Non-pigmented ciliary epithelial cell (primary cell): ENCODE data around the gene ABCC10.
"Not testable (repeated sequence)": the region's sequence is repeated elsewhere in the genome, so short reads cannot be mapped to it uniquely, and the experiment has no call there.

Experiments
- DNase-seq: peaks from one replicate; pipeline ENCODE4 v3.0.0-alpha.2; 2010; ENCODE audit warnings: low read depth

Gene ABCC10

DNA sequence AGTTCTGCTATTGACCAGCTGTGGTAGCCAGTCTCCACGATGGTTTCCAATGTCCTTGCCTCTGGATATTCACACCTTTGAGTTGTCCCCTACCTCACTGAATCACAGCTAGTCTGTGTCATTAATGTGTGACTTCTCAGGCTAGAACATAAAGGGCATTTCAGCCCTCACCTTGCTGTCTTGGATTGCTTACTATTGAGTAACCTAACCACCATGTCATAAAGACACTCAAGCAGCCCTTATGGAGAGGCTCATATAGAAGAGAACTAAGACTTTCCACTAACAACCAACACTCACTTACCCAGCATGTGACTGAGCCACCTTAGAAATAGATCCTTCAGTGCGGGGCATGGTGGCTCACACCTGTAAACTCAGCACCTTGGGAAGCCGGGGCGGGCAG lies 19.1 kb upstream of the ABCC10 start:
- DNase-seq = no peak

DNA sequence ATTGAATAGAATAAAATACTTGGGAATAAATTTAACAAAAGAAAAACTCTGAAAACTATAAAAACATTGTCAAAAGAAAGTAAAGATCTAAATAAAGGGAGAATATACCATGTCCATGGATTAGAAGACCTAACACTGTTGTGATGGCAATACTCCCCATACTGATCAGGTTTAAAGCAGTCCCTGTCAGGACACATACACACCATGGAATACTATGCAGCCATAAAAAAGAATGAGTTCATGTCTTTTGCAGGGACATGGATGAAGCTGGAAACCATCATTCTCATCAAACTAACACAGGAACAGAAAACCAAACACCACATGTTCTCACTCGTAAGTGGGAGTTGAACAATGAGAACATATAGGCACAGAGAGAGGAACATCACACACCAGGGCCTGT lies 16.6 kb upstream of the ABCC10 start:
- not testable (repeated sequence) for DNase-seq

DNA sequence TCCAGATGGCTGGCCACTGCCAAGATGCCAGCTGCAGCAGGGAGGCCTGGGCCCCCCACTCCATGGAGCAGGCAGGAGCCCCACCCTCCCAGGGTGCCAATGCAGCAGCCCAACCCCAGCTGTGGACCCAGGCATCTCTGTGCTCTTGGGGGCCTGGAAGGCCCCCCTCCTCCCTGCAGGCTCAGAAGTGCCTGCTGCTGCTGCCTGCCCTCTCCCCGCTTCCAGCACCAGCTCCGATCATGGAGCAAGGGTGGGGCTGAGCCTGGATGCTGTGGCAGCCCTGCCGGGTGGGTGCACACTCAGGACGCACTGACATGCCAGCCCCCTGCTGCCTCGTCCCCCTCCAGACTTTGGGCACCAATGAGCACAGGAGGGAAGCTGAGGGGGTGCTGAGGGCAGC lies 14.8 kb upstream of the ABCC10 start:
- DNase-seq = no peak

DNA sequence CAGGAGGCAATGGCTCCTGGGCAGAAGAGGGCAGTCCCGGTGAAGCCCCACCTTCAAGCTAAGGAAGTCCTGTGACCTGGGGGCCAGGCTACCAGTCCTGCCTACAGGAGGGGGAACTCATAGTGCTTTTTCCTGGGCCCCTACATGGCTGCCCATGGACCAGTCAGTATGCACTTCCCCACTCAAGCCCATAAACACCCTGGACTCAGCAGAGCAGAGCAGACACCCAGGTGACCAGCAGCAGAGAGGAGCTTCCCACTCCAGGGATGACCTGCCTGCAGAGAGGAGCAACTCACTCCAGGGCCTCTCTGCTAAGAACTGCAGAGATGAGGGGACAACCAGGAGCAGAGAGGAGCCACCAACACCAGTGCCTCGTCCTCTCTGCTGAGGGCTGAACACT lies 14.3 kb upstream of the ABCC10 start:
- DNase-seq = no peak

DNA sequence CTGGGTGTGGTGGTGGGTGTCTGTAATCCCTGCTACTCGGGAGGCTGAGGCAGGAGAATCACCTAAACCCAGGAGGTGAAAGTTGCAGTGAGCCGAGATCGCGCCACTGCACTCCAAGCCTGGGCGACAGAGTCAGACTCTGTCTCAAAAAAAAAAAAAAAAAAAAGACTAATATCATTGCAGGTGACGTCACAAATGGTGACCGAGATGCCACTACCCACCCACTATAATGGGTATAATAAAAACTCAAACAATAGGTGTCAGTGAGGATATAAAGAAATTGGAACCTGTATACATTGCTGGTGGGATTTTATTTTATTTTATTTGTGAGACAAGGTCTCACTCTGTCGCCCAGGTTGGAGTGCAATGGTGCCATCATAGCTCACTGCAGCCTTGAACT lies 12.1 kb upstream of the ABCC10 start:
- DNase-seq = not testable (repeated sequence)

DNA sequence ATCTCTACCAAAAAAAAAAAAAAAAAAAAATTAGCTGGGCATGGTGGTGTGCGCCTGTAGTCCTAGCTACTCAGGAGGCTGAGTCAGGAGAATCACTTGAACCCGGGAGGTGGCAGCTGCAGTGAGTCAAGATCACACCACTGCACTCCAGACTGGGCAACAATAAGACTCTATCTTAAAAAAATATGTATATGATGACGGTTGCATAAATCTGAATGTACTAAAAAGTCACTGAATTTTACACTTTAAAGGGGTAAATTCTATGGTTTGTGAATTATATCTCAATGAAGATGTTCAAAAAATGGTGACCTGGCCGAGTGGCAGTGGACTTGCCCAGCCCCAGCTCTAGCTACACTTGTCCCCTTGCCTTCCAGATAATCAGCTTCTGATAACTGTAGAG lies 10.4 kb upstream of the ABCC10 start:
- DNase-seq = no peak

DNA sequence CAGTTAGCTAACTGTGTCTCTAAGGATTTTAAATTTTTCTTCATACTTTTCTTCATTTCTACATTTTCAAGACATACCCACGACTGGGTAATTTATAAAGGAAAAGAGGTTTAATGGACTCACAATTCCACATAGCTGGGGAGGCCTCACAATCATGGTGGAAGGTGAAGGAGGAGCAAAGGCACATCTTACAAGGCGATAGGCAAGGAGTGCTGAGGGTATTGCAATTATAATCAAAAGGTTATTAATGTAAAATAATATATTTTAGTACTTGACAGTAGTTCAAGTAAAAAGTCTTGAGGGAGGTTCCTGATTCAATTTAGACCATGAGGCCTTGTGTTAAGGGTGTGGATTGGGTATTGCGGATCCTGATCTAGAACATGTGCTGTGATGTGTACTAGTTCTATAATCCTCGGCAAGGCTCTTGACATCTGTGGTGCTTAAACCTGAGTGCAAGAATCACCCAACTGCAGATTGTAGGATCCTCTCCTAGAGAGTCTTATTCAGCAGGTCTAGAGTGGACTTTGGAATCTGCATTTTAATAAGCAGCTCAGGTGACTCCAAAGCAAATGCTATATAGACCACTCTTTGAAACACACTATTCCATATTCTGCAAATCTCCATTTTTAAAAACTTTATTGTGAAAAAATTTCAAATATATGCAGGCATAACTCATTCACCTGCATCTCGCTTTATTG lies 7.2 kb upstream of the ABCC10 start:
- DNase-seq = no peak

DNA sequence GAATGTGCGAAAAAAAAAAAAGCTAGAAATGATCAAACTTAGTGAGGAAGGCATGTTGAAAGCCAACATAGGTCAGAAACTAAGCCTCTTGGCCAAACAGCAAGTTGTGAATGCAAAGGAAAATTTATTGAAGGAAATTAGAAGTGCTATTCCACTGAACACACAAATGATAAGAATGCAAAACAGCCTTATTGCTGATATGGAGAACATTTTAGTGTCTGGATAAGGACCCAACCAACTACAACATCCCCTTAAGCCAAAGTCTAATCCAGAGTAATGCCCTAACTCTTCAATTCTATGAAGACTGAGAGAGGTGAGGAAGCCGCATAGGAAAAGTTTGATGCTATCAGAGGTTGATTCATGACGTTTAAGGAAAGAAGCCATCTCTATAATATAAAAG lies 5.5 kb upstream of the ABCC10 start:
- no peak for DNase-seq

DNA sequence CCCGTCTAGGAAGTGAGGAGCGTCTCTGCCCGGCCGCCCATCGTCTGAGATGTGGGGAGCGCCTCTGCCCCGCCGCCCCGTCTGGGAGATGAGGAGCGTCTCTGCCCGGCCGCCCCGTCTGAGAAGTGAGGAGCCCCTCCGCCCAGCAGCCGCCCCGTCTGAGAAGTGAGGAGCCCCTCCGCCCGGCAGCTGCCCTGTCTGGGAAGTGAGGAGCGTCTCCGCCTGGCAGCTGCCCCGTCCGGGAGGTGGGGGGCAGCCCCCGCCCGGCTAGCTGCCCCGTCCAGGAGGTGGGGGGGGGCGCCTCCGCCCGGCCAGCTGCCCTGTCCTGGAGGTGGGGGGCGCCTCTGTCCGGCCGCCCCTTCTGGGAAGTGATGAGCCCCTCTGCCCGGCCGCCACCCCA lies 2.3 kb upstream of the ABCC10 start:
- not testable (repeated sequence) for DNase-seq

DNA sequence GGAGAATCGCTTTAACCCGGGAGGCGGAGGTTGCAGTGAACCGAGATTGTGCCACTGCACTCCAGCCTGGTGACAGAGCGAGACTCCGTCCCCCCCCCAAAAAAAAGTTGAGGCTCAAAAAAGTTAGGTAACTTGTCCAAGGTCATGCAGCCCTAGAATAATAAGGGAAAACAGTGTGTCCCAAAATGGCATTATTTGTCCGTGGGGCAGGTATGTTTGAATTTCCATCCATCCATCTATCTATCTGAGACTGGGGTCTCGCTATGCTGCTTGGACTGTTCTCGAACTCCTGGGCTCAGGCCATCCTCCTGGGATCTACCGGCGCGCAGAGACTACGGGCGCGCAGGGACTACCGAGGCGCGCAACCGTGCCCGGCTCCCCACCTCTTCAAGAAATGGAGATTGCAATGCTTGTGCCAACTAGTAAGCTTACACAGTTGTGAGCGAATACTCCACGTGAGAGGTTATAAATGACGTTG lies 374 bp upstream of the ABCC10 start:
- no peak for DNase-seq

DNA sequence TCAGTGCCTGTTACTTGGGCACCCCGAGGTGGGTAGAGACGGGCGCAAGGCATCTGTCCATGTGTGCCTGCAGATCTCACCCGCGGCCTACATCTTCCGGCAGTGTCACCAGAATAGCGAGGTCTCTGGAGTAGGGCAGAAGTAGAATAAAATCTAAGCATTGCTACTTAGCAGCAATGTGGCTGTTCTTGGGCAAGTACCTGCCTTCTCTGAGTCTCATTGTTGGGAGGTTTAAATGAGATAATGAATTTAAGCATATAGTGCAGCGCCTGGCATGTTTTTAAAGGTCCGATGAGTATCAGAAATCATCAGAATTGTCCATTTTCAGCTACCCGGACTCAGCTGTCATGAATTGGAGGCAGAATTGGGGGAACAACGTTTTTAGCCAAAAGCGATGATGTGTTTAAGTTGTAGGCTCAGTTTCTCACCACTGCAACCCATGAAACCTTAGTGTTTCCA lies 800 bp downstream of the ABCC10 start:
- no peak for DNase-seq

DNA sequence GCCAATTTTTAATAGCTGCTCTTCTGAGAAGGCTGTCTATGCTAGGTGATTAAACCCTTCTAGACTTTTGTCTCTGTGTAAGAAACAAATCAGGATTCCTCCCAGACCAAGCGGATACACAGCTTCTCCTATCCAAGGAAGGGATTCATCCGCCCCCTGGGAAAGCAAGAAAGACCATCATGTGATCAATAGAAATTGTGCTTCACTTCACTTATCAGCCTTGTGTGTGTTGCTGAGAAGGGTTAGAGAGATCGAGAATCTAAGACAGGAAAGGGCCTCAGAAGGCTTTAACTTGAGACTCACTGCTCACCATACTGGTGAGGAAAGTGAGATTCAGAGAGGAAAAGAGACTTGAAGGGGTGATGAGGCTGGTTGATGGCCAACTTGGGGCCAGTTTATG lies 1.5 kb downstream of the ABCC10 start:
- no peak for DNase-seq

DNA sequence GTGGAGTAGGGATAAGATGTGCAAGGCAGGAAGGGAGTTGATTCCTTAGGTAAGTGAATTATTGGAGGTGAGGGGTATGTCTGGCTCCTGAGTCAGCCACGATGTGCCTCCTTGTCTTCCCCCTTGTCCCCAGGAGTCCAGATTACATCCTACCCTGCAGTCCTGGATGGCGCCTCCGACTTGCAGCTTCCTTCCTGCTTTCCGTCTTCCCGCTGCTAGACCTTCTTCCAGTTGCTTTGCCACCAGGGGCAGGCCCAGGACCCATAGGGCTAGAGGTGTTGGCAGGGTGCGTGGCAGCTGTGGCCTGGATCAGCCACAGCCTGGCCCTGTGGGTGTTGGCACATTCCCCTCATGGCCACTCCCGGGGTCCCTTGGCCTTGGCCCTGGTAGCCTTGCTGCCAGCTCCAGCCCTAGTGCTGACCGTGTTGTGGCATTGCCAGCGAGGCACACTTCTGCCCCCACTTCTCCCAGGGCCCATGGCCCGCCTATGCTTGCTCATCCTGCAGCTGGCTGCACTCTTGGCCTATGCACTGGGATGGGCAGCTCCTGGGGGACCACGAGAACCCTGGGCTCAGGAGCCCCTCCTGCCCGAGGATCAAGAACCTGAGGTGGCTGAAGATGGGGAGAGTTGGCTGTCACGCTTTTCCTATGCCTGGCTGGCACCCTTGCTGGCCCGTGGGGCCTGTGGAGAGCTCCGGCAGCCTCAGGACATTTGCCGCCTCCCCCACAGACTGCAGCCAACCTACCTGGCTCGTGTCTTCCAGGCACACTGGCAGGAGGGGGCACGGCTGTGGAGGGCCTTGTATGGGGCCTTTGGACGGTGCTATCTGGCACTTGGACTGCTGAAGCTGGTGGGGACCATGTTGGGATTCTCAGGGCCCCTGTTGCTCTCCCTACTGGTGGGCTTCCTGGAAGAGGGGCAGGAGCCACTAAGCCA lies 4.9 kb downstream of the ABCC10 start:
- no peak for DNase-seq

DNA sequence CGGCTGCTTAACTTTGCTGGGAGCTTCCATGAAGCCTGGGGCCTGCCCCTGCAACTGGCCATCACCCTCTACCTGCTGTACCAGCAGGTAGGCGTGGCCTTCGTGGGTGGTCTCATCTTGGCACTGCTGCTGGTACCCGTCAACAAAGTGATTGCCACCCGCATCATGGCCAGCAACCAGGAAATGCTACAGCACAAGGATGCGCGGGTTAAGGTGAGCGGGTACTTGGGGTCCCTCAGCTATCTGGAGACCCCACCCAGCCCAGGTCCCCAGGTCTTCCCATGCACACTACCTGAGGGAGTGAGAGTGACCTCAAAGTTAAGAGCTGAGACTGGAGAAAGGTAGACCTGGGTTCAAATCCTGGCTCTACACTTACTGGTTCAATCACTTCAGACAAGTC lies 5.8 kb downstream of the ABCC10 start:
- DNase-seq = no peak

DNA sequence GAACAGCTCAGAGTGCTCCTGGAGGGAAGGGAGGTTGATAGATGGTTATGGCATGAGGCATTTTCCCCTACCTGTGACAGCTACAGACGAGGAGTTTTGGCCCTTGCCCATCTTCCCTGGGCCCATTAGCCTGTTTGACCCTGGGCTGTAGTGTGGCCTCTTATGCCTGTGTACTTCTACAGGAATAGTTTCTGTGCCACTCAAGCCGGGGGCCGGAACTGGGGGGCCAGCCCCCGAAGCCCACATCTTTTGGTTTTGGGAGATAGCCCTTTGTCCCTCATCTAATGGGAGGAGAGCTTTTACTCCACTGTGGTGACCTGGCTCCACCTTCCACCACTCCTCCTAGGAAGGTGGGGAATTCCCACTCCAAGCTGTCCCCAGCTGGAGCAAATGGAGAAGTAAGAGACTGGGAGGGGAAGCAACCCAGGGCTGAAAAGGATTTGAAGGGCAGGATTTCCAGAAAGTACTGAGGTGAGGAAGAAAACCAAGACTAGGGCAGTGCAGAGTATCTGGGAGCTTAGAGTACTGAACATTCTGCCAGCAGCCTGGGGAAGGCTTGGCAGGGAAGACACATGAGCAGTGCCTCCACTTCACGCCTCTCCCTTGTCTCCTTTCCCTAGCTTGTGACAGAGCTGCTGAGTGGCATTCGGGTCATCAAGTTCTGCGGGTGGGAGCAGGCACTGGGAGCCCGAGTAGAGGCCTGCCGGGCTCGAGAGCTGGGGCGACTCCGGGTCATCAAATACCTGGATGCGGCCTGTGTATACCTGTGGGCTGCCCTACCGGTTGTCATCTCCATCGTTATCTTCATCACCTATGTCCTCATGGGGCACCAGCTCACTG lies 6.9 kb downstream of the ABCC10 start:
- no peak for DNase-seq

DNA sequence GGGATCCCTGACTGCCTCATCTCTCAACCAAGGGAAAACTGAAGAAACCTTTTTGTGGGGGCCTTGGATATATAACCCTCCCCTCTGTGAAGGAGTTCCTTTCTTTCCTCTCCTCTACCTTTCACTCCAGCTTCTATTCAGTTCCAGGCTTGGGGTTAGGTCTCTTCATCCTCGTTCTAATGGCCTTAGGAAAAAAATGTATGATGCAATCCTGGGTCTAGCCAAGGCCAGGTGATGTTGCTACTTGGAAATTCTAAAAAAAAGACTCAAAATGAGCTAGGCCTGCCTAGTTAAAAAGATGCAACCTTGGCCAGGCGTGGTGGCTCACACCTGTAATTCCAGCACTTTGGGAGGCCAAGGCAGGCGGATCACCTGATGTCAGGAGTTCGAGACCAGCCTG lies 7.6 kb downstream of the ABCC10 start:
- no peak for DNase-seq

DNA sequence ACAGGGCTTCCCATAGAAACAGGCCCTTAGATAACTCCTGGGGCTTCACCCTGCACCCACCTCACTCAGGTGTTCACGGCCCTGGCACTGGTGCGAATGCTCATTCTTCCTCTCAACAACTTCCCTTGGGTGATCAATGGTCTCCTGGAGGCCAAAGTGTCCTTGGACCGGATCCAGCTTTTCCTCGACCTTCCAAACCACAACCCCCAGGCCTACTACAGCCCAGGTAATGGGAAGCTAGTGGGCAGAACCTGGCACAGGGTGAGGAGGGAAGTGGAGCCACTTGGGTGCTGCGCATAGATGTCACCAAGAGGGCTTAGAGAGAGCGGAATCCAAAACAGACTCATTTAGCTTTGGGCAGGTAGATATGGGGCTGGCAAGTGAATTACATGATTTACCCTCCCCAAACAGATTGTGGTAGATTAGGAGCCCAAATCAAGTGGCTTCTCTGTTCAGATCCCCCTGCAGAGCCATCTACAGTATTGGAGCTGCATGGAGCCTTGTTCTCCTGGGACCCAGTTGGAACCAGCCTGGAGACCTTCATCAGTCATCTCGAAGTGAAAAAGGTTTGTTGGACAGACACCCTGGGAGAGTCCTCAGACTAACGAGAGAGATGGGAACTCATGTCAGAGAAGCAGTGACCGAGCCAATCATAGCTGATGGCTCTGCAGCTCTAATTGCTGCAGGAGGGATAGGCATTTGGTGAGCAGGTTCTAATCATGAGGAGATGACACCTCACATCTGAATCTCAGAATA lies 8.5 kb downstream of the ABCC10 start:
- no peak for DNase-seq

DNA sequence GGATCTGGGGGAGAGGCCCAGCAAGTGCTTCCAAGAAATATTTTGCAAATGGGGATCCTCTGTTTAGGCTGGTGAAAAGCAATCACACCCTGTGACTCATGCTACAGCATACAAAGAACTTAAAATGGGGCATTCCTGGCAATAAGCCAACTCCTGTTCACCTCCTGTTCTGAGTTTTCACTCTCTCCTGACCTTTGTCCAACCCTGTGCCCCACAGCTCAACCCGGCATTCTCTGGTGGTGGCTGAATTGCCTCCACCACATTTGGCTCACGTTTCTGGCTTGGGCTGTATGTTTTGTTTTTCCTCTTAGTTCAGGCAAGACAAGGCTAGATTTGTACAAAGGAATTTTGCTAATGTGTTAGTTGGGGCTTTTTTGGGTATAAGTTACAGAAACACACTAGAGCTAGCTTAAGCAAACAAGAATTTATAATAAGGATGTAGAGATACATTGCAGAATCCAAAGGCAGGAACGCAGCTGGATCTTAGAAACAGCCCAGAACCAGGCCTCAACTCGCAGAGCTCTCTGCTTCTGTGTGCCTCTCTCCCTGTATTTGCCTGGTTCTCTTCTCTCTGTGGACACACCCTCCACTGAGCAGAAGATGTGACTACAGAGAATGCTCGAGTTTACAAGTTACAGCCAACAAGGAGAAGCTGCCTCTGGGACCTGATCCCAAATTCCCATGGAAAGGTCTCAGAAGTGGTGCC lies 9.4 kb downstream of the ABCC10 start:
- peak; percentile 23 for DNase-seq

DNA sequence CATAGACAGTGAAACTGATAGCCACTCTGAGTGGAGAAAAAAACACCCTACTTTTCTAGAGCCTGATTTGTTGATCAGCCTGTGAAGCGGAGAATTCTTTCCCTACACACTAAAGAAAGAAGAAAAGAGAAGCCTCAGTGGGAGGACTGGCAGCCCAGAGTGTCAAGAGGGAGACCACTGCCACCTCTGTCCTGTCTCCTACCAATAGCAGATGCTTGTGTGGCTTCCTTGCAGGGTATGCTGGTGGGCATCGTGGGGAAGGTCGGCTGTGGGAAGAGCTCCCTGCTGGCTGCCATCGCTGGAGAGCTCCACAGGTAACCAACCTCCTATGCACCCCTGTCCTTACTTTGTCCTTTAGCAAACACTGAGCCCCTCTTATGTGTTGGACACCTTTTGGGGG lies 10.4 kb downstream of the ABCC10 start:
- DNase-seq = no peak

DNA sequence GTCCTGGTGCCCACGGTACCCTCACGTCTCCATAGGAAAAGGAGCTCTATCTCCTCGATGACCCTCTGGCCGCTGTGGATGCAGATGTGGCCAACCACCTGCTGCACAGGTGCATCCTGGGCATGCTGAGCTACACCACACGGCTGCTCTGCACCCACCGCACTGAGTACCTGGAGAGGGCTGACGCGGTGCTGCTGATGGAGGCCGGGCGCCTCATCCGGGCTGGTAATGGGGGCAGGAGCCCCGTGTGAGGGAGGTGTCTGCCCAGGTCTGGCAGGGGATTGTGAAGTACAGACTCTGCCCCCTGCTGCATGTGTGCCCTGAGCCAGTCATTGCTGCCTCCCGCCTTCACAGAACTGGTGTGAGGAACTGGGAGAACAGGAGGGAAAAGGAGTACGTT lies 15.6 kb downstream of the ABCC10 start:
- DNase-seq = no peak

DNA sequence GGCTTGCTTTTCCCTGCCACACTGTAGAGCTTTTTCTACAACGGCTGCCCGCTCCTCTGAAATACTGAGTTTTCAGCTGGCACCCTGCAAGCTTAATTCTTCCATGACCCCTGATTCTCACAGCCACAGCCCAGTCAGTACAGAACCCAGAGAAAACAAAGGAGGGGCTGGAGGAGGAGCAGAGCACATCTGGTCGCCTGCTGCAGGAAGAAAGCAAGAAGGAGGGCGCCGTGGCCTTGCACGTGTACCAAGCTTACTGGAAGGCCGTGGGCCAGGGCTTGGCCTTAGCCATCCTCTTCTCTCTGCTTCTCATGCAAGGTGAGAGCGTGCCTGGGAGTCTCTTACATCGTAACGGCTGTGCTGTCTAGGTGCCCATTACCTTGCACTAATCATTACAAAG lies 16.7 kb downstream of the ABCC10 start:
- no peak for DNase-seq
